Measurements from ENCODE around the gene CLIC1. TPM values are rescaled to one million over a fixed set of nuclear protein-coding genes. Genes with fewer than 3 reads are reported as not detected.
A peak's percentile ranks its signal among the peaks of the same experiment; 100 is the strongest.
"Not testable (repeated sequence)": the region's sequence is repeated elsewhere in the genome, so short reads cannot be mapped to it uniquely, and the experiment has no call there.

CLIC1 gene
- total RNA-seq, 1 donor from 2014 or later: 281 TPM

GRCh38 chr6:31712296-31712695, 24.0 kb downstream of the CLIC1 start:
- peak in 1 of 3 experiments; percentile 20 for TF ChIP-seq CTCF (IDR thresholded peaks at IDR 0.05)
- no peak for DNase-seq (ENCODE audit: low spot score in 2 of 2)
- intact Hi-C loops (cut with DNase I): no loop called here
- Histone ChIP-seq H3K27ac (no peak overlapping the region), H3K9me3 (no peaks in the 10 kb centered on the region), H3K36me3 (no peaks in the 10 kb centered on the region), H3K4me3 (no peak overlapping the region), H3K4me1 (no peaks in the 10 kb centered on the region), H3K27me3 (no peaks in the 10 kb centered on the region)

- intact Hi-C loops (cut with DNase I): no loop called here
- no peak overlapping the region for H3K27ac ChIP-seq
- no peak for DNase-seq (ENCODE audit: low spot score in 2 of 2)
- no peaks in the 10 kb centered on the region for H3K27me3 ChIP-seq
- no peak overlapping the region for H3K4me3 ChIP-seq
- TF ChIP-seq CTCF (IDR thresholded peaks at IDR 0.05): no peak
- H3K36me3 ChIP-seq: no peaks in the 10 kb centered on the region
- no peaks in the 10 kb centered on the region for H3K4me1 ChIP-seq
- H3K9me3 ChIP-seq: no peaks in the 10 kb centered on the region
Observed at GRCh38 chr6:31711233-31711632, 25.1 kb downstream of the CLIC1 start.

- DNase-seq (ENCODE audit: low spot score in 2 of 2): no peak
- Histone ChIP-seq H3K27ac (no peak overlapping the region), H3K36me3 (no peaks in the 10 kb centered on the region), H3K27me3 (no peaks in the 10 kb centered on the region), H3K9me3 (no peaks in the 10 kb centered on the region), H3K4me3 (no peak overlapping the region), H3K4me1 (no peaks in the 10 kb centered on the region)
- no peak for TF ChIP-seq CTCF (IDR thresholded peaks at IDR 0.05)
- intact Hi-C loops (cut with DNase I): no loop called here
Observed at GRCh38 chr6:31710523-31711219, 25.7 kb downstream of the CLIC1 start.

GRCh38 chr6:31709157-31709556, 27.2 kb downstream of the CLIC1 start:
- H3K27ac ChIP-seq; H3K36me3 ChIP-seq; intact Hi-C loops (cut with DNase I); H3K4me1 ChIP-seq; DNase-seq (ENCODE audit: low spot score in 2 of 2); H3K27me3 ChIP-seq; H3K4me3 ChIP-seq; H3K9me3 ChIP-seq: not testable (repeated sequence)

GRCh38 chr6:31708224-31708623, 28.1 kb downstream of the CLIC1 start:
- H3K27ac ChIP-seq: no peak overlapping the region

GRCh38 chr6:31707701-31708100, 28.6 kb downstream of the CLIC1 start:
- TF ChIP-seq CTCF (IDR thresholded peaks at IDR 0.05): no peak
- intact Hi-C loops (cut with DNase I): no loop called here

More at GRCh38 chr6:31708224-31708623, 28.1 kb downstream of the CLIC1 start:
- no peaks in the 10 kb centered on the region for H3K9me3 ChIP-seq
- no peak overlapping the region for H3K4me3 ChIP-seq
- no peaks in the 10 kb centered on the region for H3K36me3 ChIP-seq
- peaks cover 0 to 7% of the 10 kb centered on the region in 2 donors for H3K4me1 ChIP-seq
- H3K27me3 ChIP-seq: no peaks in the 10 kb centered on the region
- intact Hi-C loops (cut with DNase I): no loop called here
- TF ChIP-seq CTCF (IDR thresholded peaks at IDR 0.05): no peak
- no peak for DNase-seq (ENCODE audit: low spot score in 2 of 2)

More at GRCh38 chr6:31707701-31708100, 28.6 kb downstream of the CLIC1 start:
- Histone ChIP-seq H3K4me3 (no peak overlapping the region), H3K36me3 (no peaks in the 10 kb centered on the region), H3K27ac (no peak overlapping the region), H3K4me1 (peaks cover 0 to 7% of the 10 kb centered on the region in 2 donors), H3K9me3 (no peaks in the 10 kb centered on the region), H3K27me3 (no peaks in the 10 kb centered on the region)
- DNase-seq (ENCODE audit: low spot score in 2 of 2): no peak

Data from ascending aorta (tissue), 2 donors.